ENCODE measurements around the gene BHLHE40. TPM values are rescaled to one million over a fixed set of nuclear protein-coding genes. Genes with fewer than 3 reads are reported as not detected.

BHLHE40 gene
- total and polyA plus RNA-seq, 2 experiments from 2014 or later: 67.1 to 116 TPM

DNA sequence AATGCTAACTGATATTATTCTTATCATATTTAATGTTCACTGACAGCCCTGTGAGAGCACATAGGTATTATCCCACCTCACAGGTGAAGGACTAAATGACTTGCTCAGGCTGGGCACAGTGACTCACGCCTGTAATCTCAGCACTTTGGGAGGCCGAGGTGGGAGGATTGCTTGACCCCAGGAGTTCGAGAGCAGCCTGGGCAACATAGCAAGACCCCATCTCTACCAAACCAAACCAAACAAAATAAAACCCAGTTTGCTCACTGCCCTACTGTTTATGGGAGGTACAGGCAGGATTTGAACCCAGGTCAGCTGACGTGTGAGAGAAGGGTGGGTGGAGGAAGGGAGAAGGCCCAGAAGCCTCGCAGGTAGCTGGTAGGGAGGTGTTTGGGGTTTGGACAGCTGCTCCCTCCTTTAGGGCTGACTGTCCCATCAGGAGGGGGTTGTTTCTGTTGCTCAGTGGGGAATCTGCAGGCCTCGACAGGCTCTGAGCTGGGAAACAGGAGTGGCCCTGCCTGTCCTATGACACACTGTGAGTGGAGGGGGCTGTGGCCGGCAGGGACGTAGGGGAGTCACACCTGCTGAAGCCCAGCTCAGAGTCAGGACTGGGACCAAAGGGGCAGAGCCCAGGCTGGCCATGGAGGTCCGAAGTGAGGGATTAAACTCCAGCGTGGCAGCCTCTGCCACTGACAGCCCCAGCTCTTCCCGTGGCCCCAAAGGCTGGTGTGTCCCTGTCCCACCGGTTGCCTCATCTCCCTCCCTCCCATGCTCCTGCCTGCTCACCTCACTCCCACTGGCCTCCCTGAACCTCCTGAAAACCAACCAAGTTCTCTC, 25.3 kb downstream of the BHLHE40 start:
- Histone ChIP-seq H3K4me1 (ENCODE audit: insufficient read depth) (no peaks in the 10 kb centered on the region), H3K4me3 (no peak overlapping the region), H3K4me2 (no peak overlapping the region), H4K20me1 (ENCODE audit: insufficient read depth, poor library complexity, severe bottlenecking) (no peaks in the 10 kb centered on the region), H3K27ac (peak overlapping the region; percentile 42), H2AFZ (no peak overlapping the region), H3K36me3 (replicated peaks; ENCODE audit: insufficient read depth, low read depth) (no peaks in the 10 kb centered on the region), H3K79me2 (no peaks in the 10 kb centered on the region), H3K27me3 (no peaks in the 10 kb centered on the region), H3K9me3 (ENCODE audit: low read depth) (no peaks in the 10 kb centered on the region), H3K9me2 (replicated peaks; ENCODE audit: insufficient read depth) (no peaks in the 10 kb centered on the region)
- no peak for DNase-seq (ENCODE audit: low spot score)
- no peak for TF ChIP-seq EZH2phosphoT487 (IDR thresholded peaks at IDR 0.05; ENCODE audit: low read depth, severe bottlenecking, unreplicated experiment)
- no peak for TF ChIP-seq EZH2 (IDR thresholded peaks at IDR 0.05; ENCODE audit: borderline replicate concordance)
- TF ChIP-seq, protein P1, sequence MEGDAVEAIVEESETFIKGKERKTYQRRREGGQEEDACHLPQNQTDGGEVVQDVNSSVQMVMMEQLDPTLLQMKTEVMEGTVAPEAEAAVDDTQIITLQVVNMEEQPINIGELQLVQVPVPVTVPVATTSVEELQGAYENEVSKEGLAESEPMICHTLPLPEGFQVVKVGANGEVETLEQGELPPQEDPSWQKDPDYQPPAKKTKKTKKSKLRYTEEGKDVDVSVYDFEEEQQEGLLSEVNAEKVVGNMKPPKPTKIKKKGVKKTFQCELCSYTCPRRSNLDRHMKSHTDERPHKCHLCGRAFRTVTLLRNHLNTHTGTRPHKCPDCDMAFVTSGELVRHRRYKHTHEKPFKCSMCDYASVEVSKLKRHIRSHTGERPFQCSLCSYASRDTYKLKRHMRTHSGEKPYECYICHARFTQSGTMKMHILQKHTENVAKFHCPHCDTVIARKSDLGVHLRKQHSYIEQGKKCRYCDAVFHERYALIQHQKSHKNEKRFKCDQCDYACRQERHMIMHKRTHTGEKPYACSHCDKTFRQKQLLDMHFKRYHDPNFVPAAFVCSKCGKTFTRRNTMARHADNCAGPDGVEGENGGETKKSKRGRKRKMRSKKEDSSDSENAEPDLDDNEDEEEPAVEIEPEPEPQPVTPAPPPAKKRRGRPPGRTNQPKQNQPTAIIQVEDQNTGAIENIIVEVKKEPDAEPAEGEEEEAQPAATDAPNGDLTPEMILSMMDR (IDR thresholded peaks at IDR 0.05; ENCODE audit: poor library complexity): no peak
- WGBS (ENCODE audit: low lambda C conversion rate, missing lambda C conversion rate): 94% methylated on average over 12 of the region's 12 CpGs

DNA sequence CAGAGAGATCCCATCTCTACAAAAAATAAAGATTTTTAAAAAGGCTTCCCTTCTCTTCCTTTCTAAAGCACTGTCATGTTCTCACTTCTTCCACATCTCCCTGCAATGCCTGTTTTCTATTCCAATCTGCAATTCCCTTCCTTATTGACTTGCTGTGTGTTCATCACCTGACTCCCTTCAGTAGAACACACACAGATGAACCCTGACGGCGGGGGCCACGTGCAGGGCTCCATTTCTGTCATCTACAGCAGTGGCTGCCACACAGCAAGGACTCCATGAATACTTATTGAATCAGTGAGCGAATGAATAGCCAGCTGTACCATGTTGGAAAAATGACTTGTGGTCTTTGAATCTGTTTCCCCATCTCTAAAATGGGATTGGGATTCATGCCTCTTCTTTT, 26.1 kb downstream of the BHLHE40 start:
- no peak overlapping the region for H2AFZ ChIP-seq
- no peaks in the 10 kb centered on the region for H4K20me1 ChIP-seq (ENCODE audit: insufficient read depth, poor library complexity, severe bottlenecking)
- TF ChIP-seq EZH2phosphoT487 (IDR thresholded peaks at IDR 0.05; ENCODE audit: low read depth, severe bottlenecking, unreplicated experiment): no peak
- TF ChIP-seq, protein P1 (IDR thresholded peaks at IDR 0.05; ENCODE audit: poor library complexity): no peak
- TF ChIP-seq EZH2 (IDR thresholded peaks at IDR 0.05; ENCODE audit: borderline replicate concordance): no peak
- peak overlapping the region; percentile 42 for H3K27ac ChIP-seq
- H3K27me3 ChIP-seq: no peaks in the 10 kb centered on the region
- H3K36me3 ChIP-seq (replicated peaks; ENCODE audit: insufficient read depth, low read depth): no peaks in the 10 kb centered on the region
- H3K4me2 ChIP-seq: no peak overlapping the region
- DNase-seq (ENCODE audit: low spot score): no peak
- H3K9me2 ChIP-seq (replicated peaks; ENCODE audit: insufficient read depth): no peaks in the 10 kb centered on the region
- H3K79me2 ChIP-seq: no peaks in the 10 kb centered on the region
- H3K4me1 ChIP-seq (ENCODE audit: insufficient read depth): no peaks in the 10 kb centered on the region
- H3K4me3 ChIP-seq: no peak overlapping the region
- 64% methylated on average over 4 of the region's 4 CpGs for WGBS (ENCODE audit: low lambda C conversion rate, missing lambda C conversion rate)
- H3K9me3 ChIP-seq (ENCODE audit: low read depth): no peaks in the 10 kb centered on the region

DNA sequence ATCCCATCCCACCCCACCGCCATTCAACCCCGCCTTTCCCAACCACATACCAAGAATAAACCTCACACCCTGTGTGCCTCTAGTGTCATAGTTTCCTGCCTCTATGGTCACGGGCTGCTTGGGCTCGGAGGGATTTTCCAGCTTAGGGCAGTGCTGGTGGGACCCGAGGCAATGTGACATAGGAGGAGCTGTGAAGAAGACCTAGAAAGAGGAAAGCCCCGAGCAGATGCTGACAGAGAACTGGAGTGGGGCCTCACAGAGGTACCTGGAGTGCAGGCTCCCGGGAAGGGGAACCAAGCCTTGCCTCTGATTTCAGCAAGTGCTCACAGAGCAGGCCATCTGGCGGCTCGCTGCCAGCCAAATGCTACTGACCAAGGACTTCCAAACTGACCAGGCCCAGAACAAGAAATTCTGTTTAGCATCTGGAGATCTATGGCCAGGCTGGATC, 27.5 kb downstream of the BHLHE40 start:
- no peak for DNase-seq (ENCODE audit: low spot score)

More for the DNA sequence above, 27.5 kb downstream of the BHLHE40 start:
- Histone ChIP-seq H3K4me1 (ENCODE audit: insufficient read depth) (no peaks in the 10 kb centered on the region), H3K4me3 (no peak overlapping the region), H4K20me1 (ENCODE audit: insufficient read depth, poor library complexity, severe bottlenecking) (no peaks in the 10 kb centered on the region), H3K4me2 (no peak overlapping the region), H3K79me2 (no peaks in the 10 kb centered on the region), H3K27ac (no peak overlapping the region), H3K36me3 (replicated peaks; ENCODE audit: insufficient read depth, low read depth) (no peaks in the 10 kb centered on the region), H3K27me3 (no peaks in the 10 kb centered on the region), H3K9me2 (replicated peaks; ENCODE audit: insufficient read depth) (no peaks in the 10 kb centered on the region), H3K9me3 (ENCODE audit: low read depth) (no peaks in the 10 kb centered on the region), H2AFZ (no peak overlapping the region)
- WGBS (ENCODE audit: low lambda C conversion rate, missing lambda C conversion rate): 76% methylated on average over 9 of the region's 9 CpGs
- TF ChIP-seq, protein P1 (IDR thresholded peaks at IDR 0.05; ENCODE audit: poor library complexity): no peak
- no peak for TF ChIP-seq EZH2 (IDR thresholded peaks at IDR 0.05; ENCODE audit: borderline replicate concordance)
- no peak for TF ChIP-seq EZH2phosphoT487 (IDR thresholded peaks at IDR 0.05; ENCODE audit: low read depth, severe bottlenecking, unreplicated experiment)
